ENCODE data around the gene DIAPH2.

DNA sequence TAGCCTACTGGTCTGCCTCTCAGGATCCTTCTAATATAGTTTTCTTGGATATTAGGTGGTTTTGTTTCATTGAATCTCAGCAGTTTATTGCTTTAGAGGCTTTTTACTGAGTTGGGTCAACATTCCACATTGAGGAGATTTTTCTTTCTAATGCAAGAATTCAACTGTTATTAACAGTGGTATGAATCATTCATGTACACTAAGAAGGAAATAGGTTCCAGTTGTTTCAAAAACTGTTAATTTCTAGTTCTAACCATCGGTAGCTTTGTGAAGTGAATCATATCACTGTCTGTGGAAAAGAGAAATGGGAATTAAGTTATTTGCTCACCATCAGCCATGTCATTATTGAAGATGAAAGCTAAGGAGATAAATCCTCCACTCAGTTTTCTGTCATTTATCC is 530.5 kb downstream of the DIAPH2 start:
- TF ChIP-seq POLR2A (IDR thresholded peaks at IDR 0.05) = no peak
- TF ChIP-seq, protein P1, sequence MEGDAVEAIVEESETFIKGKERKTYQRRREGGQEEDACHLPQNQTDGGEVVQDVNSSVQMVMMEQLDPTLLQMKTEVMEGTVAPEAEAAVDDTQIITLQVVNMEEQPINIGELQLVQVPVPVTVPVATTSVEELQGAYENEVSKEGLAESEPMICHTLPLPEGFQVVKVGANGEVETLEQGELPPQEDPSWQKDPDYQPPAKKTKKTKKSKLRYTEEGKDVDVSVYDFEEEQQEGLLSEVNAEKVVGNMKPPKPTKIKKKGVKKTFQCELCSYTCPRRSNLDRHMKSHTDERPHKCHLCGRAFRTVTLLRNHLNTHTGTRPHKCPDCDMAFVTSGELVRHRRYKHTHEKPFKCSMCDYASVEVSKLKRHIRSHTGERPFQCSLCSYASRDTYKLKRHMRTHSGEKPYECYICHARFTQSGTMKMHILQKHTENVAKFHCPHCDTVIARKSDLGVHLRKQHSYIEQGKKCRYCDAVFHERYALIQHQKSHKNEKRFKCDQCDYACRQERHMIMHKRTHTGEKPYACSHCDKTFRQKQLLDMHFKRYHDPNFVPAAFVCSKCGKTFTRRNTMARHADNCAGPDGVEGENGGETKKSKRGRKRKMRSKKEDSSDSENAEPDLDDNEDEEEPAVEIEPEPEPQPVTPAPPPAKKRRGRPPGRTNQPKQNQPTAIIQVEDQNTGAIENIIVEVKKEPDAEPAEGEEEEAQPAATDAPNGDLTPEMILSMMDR (IDR thresholded peaks at IDR 0.05) = no peak

All from esophagus squamous epithelium (tissue), 4 donors.